Astrocyte of the cerebellum (primary cell): ENCODE results near the gene JOSD1.
A peak's percentile ranks its signal among the peaks of the same experiment; 100 is the strongest.

Source experiments
- DNase-seq: peaks from one replicate; pipeline ENCODE4 v3.0.0-alpha.2; 2011; ENCODE audit warnings: low read depth
- H3K4me3 ChIP-seq: 2 replicates; pipeline ENCODE4 v1.5.1; 2011; ENCODE audit warnings: mild to moderate bottlenecking, low read depth, low read length, moderate library complexity
- CTCF ChIP-seq: IDR thresholded peaks from 2 replicates; pipeline ENCODE4 v1.5.1; 2012; ENCODE audit warnings: low read length, low read depth, moderate library complexity, mild to moderate bottlenecking; ENCODE audit errors: missing control alignments
- in situ Hi-C: cut with HindIII; loops from 2 replicates; pipeline ENCODE4 v1.10.0; 2017; ENCODE audit warnings: low sequenced_read_pairs

The JOSD1 gene

DNA sequence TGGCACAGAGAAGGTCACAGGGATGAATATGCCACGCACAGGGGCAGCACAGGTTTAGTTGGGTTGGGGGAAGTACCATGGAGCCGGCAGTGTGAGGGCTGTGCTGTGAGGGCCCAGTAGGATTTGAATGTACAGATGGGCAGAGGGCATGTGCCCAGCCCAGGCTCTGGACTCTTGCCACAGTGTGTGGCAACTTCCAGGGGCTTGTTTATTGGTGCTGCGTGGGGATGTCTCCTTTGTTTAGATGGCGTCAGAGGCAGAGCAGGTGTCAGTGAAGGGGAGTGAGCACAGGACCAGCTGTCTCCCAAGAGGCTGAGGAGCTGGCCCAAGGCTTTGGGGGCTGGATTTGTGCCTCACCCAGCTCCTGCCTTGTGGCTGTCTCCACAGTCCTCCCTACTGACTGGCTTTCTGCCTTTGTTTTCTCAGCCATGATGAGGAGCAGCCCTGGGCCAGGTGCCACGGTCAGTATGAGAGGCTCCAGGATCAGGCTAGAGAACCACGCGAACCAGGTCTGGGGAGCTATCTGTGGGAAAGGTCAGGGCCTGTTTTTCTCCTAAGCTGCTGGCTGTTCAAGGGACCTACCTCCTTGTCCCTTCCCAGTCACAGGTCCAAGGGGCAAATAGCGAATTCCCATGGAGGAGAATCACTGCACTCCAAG lies 33.1 kb upstream of the JOSD1 start:
- H3K4me3 ChIP-seq, result no peak overlapping the region
- in situ Hi-C loops, result no loop called here
- DNase-seq, result no peak
- TF ChIP-seq CTCF, result no peak

DNA sequence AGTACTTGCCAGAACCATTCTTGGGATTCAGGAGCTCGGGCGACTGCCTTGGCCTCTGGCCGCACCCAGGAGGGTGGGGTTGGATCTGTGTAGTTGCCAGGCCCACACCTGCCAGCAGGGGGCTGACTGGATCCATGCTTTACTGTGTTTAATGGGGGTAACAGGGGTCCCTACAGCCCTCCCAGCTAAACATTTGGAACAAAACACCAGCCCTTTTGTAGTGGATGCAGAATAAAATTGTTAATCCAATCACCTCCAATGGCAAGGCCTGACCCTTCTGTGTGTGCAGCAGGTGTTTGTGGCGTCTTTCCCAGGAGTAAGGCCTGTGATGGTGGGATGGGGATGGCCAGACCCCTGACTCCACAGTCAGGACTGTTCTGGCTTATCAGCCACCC lies 32.6 kb upstream of the JOSD1 start:
- in situ Hi-C loops, result no loop called here
- TF ChIP-seq CTCF, result peak; percentile 75
- DNase-seq, result no peak
- no peak overlapping the region for H3K4me3 ChIP-seq

- in situ Hi-C loops, result no loop called here
- no peak for DNase-seq
- TF ChIP-seq CTCF, result no peak
- no peak overlapping the region for H3K4me3 ChIP-seq
Measured at GRCh38 chr22:38732251-38732815, 31.6 kb upstream of the JOSD1 start.

DNA sequence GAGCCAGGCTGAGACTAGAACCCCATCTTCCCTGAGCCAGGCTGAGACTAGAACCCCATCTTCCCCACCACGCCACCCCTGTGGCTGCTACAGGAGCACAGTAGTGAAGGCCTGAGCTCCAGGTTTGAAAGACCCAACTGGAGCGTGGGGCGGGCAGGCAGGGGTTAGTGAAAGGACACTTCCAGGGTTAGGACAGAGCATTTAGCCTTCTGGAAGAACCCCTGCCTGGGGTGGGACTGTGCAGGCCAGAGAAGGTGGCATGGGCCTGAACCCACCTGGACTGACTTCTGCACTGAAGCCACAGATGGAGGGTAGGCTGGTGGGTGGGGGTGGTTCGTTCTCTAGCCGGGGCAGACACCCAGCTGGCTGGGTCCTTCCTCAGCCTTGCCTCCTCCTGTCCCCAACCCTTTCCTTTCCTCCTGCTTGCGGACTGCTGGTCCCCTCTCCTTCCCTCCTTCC lies 31.0 kb upstream of the JOSD1 start:
- no peak overlapping the region for H3K4me3 ChIP-seq
- TF ChIP-seq CTCF, result no peak
- in situ Hi-C loops, result no loop called here
- no peak for DNase-seq

DNA sequence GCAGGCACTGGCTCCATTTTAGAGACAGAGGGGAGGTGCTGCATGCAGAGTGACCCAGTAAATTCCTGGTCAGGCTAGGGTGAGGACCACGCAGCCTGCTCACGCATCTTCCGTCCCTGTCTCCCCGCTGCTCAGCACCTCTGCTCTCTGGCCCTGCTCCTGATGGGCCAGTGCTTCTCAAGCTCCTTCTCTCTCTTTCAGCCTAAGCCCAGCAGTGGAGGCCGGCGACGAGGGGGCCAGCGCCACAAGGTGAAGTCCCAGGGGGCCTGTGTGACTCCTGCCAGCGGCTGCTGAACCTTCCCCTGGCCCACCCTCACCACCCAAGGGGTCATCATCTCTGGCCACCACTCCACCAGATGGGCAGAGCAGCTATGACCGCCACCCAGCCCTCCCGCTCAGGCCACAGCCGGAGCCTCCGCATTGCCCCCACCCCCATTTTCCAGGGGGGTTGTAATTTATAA lies 29.7 kb upstream of the JOSD1 start:
- DNase-seq, result no peak
- in situ Hi-C loops, result no loop called here
- H3K4me3 ChIP-seq, result no peak overlapping the region
- no peak for TF ChIP-seq CTCF

DNA sequence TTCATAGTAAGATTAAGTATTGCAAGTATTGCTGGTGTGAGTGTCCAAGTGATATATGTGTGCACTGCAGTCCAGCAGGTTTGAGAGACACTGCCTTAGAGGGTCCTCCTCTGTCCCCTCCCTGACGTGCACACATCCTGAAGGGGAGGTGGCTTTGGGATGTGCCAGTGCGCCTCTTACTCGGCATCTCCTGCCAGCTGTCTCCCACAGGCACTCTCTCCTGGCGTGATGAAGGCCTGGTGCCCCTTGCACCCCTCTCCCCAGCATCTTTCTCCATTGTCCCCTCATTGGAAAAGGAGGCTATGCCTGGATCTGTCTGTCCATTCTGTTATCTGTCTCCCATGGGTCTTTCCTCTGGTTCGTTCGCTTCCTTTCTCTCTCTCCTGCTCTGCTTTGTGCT lies 29.2 kb upstream of the JOSD1 start:
- no peak for DNase-seq
- TF ChIP-seq CTCF, result no peak
- in situ Hi-C loops, result no loop called here
- no peak overlapping the region for H3K4me3 ChIP-seq
